KMS-11 (cell line): Measurements from ENCODE around the gene S1PR5.

ENCODE experiments used
- H2AFZ ChIP-seq: fragments of 200-600 bp; sonication (generic); 2 replicates; pipeline ENCODE4 v1.6.1; 2016; ENCODE audit warnings: antibody characterized with exemption, mixed run types, low read depth
- H3K27ac ChIP-seq: fragments of 200-600 bp; sonication (generic); 2 replicates; pipeline ENCODE4 v1.6.1; 2016; ENCODE audit warnings: mild to moderate bottlenecking, mixed run types
- H3K27me3 ChIP-seq: fragments of 200-600 bp; sonication (generic); 2 replicates; pipeline ENCODE4 v1.6.1; 2017; ENCODE audit warnings: mild to moderate bottlenecking, low read depth, mixed run types, moderate library complexity; ENCODE audit not compliant: insufficient read depth
- H3K36me3 ChIP-seq: fragments of 200-600 bp; sonication (generic); 2 replicates; pipeline ENCODE4 v1.6.1; 2017; ENCODE audit warnings: mild to moderate bottlenecking, mixed run types; ENCODE audit not compliant: insufficient read depth
- H3K4me1 ChIP-seq: fragments of 200-600 bp; sonication (generic); 2 replicates; pipeline ENCODE4 v1.6.1; 2016; ENCODE audit warnings: mild to moderate bottlenecking, low read depth, mixed run types; ENCODE audit not compliant: poor library complexity, severe bottlenecking
- H3K4me2 ChIP-seq: fragments of 200-600 bp; sonication (generic); 2 replicates; pipeline ENCODE4 v1.7.0; 2016; ENCODE audit warnings: mild to moderate bottlenecking, mixed run types
- H3K4me3 ChIP-seq: fragments of 200-600 bp; sonication (generic); IDR thresholded peaks from 2 replicates; pipeline ENCODE4 v1.6.1; 2017; ENCODE audit warnings: low read depth, low read length, mixed read lengths; ENCODE audit not compliant: insufficient read depth
- H3K79me2 ChIP-seq: fragments of 200-600 bp; sonication (generic); 2 replicates; pipeline ENCODE4 v1.6.1; 2016; ENCODE audit warnings: low read depth, mixed run types; ENCODE audit not compliant: insufficient read depth
- H3K9ac ChIP-seq: fragments of 200-600 bp; sonication (generic); 2 replicates; pipeline ENCODE4 v1.6.1; 2016; ENCODE audit warnings: mild to moderate bottlenecking, mixed run types
- H4K20me1 ChIP-seq: fragments of 200-600 bp; sonication (generic); 2 replicates; pipeline ENCODE4 v1.6.1; 2016; ENCODE audit warnings: mild to moderate bottlenecking, mixed run types; ENCODE audit not compliant: insufficient read depth
- CTCF ChIP-seq: fragments of 200-600 bp; sonication (generic); conservative IDR thresholded peaks from 2 replicates; pipeline ENCODE4 v1.6.1; 2017; ENCODE audit warnings: low read depth, mild to moderate bottlenecking, antibody characterized with exemption, low read length, moderate library complexity, mixed read lengths

The S1PR5 gene

GRCh38 chr19:10467104-10467706 lies 50.0 kb downstream of the S1PR5 start:
- TF ChIP-seq CTCF: no peak
- H3K36me3 ChIP-seq: no peaks in the 10 kb centered on the region
- no peaks in the 10 kb centered on the region for H3K79me2 ChIP-seq
- no peak overlapping the region for H3K27ac ChIP-seq
- no peaks in the 10 kb centered on the region for H3K4me1 ChIP-seq
- no peaks in the 10 kb centered on the region for H3K27me3 ChIP-seq
- no peak overlapping the region for H3K4me2 ChIP-seq
- H4K20me1 ChIP-seq: no peaks in the 10 kb centered on the region
- no peak overlapping the region for H3K4me3 ChIP-seq
- no peak overlapping the region for H2AFZ ChIP-seq
- no peak overlapping the region for H3K9ac ChIP-seq

GRCh38 chr19:10464456-10464855 lies 52.8 kb downstream of the S1PR5 start:
- no peak overlapping the region for H3K9ac ChIP-seq
- no peak overlapping the region for H3K4me3 ChIP-seq
- no peaks in the 10 kb centered on the region for H3K79me2 ChIP-seq
- no peak overlapping the region for H3K4me2 ChIP-seq
- H3K27me3 ChIP-seq: no peaks in the 10 kb centered on the region
- H3K27ac ChIP-seq: no peak overlapping the region
- TF ChIP-seq CTCF: no peak
- no peak overlapping the region for H2AFZ ChIP-seq
- no peaks in the 10 kb centered on the region for H3K36me3 ChIP-seq
- H3K4me1 ChIP-seq: peaks cover 6% of the 10 kb centered on the region
- H4K20me1 ChIP-seq: no peaks in the 10 kb centered on the region
